GM12801 (cell line): ENCODE results near the gene PRM2.

Source experiments
- TF ChIP-seq, protein P1 (sequence below): IDR thresholded peaks from one replicate; pipeline ENCODE4 v1.5.1; 2011; ENCODE audit warnings: control low read depth; ENCODE audit not compliant: insufficient read length; ENCODE audit errors: extremely low read depth

Gene PRM2

DNA sequence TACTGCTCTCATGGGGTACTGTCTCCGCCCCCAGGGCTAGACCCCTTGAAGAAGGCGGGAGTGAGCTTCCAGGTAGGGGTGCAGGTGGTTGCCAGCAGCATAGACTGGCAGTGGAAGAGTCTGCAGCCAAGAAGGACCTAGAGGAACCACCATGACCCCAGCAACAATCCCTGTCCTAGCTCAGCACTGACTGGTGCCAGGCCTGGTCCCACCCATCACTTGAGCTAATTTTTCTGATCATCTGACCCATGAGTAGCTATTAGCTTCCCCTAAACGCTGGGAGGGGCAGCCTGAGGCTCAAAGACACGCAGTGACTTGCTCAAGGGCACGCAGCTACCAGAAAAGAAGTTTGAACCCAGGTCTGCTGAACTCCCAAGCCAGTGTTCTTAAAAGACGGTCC, 3.8 kb downstream of the PRM2 start:
- TF ChIP-seq, protein P1, sequence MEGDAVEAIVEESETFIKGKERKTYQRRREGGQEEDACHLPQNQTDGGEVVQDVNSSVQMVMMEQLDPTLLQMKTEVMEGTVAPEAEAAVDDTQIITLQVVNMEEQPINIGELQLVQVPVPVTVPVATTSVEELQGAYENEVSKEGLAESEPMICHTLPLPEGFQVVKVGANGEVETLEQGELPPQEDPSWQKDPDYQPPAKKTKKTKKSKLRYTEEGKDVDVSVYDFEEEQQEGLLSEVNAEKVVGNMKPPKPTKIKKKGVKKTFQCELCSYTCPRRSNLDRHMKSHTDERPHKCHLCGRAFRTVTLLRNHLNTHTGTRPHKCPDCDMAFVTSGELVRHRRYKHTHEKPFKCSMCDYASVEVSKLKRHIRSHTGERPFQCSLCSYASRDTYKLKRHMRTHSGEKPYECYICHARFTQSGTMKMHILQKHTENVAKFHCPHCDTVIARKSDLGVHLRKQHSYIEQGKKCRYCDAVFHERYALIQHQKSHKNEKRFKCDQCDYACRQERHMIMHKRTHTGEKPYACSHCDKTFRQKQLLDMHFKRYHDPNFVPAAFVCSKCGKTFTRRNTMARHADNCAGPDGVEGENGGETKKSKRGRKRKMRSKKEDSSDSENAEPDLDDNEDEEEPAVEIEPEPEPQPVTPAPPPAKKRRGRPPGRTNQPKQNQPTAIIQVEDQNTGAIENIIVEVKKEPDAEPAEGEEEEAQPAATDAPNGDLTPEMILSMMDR: no peak

DNA sequence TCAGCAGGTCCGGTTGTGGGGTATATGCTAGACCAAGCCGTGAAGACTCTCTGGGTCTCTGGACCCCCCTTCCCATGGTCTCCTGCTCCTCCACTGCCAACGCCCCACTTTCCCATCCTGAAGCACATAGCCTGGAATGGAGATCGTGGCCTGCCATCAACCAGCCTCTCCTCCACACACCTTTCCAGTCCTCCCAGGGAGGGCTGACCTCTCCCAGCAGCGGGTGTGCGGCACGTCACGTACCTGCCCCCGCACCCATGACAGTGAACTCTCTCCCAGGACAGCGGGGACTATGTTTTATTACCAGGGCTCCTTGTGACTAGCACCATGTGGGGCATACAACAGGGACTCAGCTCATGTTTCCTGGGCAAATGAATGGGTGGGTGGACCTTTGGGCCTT, 4.7 kb downstream of the PRM2 start:
- TF ChIP-seq, protein P1: no peak

DNA sequence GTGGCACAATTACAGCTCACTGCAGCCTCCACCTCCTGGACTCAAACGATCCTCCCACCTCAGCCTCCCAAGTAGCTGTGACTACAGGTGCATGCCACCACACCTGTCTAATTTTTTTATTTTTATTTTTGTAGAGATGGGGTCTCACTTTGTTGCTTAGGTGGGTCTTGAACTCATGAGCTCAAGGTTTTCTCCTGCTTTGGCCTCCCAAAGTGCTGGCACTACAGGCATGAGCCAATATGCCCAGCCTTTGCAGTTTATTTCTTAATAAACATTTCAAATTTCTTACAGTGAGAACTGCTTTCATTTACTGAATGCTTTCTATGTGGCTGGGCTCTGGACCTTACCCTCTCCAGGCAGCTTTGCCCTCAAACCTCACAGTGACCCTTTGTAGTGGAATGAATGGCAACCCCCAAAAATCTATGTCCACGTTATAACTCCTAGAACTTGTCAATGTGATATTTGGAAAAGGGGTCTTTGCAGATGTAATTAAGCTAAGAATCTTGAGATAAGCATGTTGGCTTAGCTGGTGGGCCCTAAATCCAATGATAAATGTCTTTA, 5.6 kb downstream of the PRM2 start:
- TF ChIP-seq, protein P1: no peak

DNA sequence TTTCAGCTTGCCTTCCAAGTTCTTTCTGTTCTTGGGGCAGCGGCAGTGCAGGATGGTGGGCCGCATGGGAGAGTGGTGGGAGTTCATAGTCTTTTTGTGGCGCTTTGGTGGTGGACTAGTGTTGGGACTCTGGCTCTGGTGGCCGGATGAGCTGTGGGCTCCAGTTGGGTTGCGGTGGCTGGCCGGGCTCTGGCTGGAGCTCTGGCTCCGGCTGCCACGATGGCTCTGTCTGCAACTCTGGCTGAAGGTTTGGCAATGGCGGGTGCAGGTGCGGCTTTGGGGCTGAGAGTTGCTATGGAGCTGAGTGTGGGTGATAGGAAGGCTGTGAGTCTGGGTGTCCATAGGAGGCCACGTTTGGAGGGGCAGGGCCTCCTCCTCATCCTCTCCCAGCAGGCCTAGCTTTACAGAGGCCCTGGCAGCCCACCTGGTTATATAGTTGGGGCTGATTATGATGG, 7.3 kb downstream of the PRM2 start, which contains the start of gene TNP2:
Gene TNP2 (minus strand): TSS at position 405 of the 455 bp plus-strand sequence. CDS start 63 bp downstream, at position 342.
- TF ChIP-seq, protein P1: no peak

DNA sequence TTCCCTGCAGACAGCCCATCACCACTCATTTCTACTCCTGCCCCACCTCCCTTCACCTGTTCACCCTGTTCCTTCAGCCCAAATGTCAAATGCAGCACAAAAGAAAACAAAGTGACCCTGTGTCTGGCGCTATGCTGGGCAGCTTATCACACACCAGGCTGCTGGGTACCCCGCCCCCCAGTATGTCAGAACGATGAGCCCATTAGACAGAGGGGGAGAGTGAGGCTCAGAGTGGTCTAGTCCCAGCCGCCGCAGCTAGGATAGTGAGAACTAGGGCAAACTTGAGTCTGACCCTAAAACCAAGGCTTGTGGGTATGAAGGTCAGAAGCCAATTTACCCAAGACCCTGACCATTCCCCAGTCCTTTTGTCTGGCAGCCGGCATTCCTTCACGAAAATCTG, 11.2 kb downstream of the PRM2 start:
- TF ChIP-seq, protein P1: no peak

DNA sequence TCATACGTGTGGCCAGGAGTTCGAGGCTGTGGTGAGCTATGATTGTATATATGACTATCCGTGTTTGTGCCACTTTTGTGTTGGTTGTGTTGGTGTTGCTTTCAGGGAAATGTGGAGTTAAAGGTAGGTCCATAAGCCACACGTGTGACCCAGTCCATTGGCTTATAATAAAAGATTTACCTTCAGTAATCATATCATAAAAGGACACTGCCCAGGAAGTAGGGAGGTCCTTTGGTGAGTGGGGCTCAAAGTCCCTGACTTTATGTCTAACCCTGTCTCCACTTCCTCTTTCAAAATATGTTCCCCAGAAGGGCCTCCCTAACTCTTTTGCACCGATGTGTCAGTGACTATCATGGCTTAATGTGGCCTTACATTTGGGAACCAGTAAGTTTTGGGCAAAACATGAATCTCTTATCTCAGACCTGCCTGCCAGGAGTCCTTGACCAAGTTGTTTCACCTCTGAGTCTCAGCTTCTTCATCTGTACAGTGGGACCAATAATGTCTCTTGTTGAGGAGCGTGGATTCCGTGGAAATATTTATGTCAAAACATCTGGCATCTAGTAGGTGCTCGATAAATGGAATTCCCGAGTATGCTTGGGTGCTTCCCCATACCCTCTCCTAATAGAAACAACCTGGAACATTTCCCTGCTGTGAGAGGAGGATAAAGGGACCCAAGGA, 12.0 kb downstream of the PRM2 start:
- TF ChIP-seq, protein P1: no peak

DNA sequence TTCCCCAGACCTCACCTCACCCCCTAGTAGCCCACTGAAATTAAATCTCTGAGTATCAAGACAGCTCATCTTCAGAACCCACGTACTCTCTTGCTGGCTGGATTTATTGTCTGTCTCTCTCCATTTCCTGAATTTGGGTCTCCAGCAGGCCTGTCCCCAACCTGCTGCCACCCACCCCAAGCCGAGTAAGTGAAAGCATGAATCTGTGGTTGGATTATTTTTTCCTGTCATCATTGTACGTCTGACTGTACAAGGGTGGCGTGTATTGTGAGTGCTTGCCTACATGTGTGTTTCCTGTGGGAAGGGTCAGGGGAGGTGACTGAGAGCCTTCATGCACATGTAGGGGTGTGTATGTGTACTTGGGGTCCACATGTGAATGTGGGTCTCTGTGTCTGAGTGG, 12.5 kb downstream of the PRM2 start:
- TF ChIP-seq, protein P1: no peak
